HCT116 (cell line): ENCODE measurements around the gene ORM1.

ENCODE experiments used
- EZH2 ChIP-seq: fragments of 200-600 bp; sonication (generic); IDR thresholded peaks from 2 replicates; pipeline ENCODE4 v1.6.1; 2017; ENCODE audit warnings: antibody characterized with exemption, mixed run types
- EZH2phosphoT487 ChIP-seq: fragments of 200-600 bp; IDR thresholded peaks from 2 replicates; pipeline ENCODE4 v1.6.1; 2018; ENCODE audit warnings: antibody characterized with exemption, borderline replicate concordance
- FOSL1 ChIP-seq: IDR thresholded peaks from 2 replicates; pipeline ENCODE4 v1.6.1; 2012; ENCODE audit warnings: low read depth
- JUND ChIP-seq: IDR thresholded peaks from 2 replicates; pipeline ENCODE4 v1.6.1; 2012
- POLR2A ChIP-seq: IDR thresholded peaks from 2 replicates; pipeline ENCODE4 v1.7.0; 2011; ENCODE audit warnings: borderline replicate concordance; ENCODE audit not compliant: insufficient read depth, insufficient read length; ENCODE audit errors: extremely low read depth
- RAD21 ChIP-seq: IDR thresholded peaks from 2 replicates; pipeline ENCODE4 v1.6.1; 2012; ENCODE audit warnings: low read depth, mild to moderate bottlenecking
- REST ChIP-seq: IDR thresholded peaks from 2 replicates; pipeline ENCODE4 v1.6.1; 2012; ENCODE audit warnings: low read depth
- SRF ChIP-seq: IDR thresholded peaks from 2 replicates; pipeline ENCODE4 v1.6.1; 2012; ENCODE audit warnings: low read depth
- TF ChIP-seq, protein P1 (sequence below), 3 experiments: fragments of 200-600 bp in 1 of 3; sonication (generic) in 1 of 3; IDR thresholded peaks in 2 of 3; conservative IDR thresholded peaks in 1 of 3; 2 replicates each; pipeline ENCODE4 v1.5.1; 2012 to 2017; ENCODE audit warnings: low read depth in 2 of 3, low read length in 2 of 3, antibody characterized with exemption in 1 of 3, borderline replicate concordance in 1 of 3, control low read depth in 1 of 3, mild to moderate bottlenecking in 1 of 3, mixed read lengths in 1 of 3, mixed run types in 1 of 3, moderate library complexity in 1 of 3; ENCODE audit not compliant: insufficient read depth in 1 of 3
- TF ChIP-seq, protein P2 (sequence below): IDR thresholded peaks from 2 replicates; pipeline ENCODE4 v1.6.1; 2012

GRCh38 chr9:114338187-114338586 is 15.3 kb downstream of the ORM1 start:
- no peak for TF ChIP-seq FOSL1
- no peak for TF ChIP-seq EZH2phosphoT487
- TF ChIP-seq, protein P1, sequence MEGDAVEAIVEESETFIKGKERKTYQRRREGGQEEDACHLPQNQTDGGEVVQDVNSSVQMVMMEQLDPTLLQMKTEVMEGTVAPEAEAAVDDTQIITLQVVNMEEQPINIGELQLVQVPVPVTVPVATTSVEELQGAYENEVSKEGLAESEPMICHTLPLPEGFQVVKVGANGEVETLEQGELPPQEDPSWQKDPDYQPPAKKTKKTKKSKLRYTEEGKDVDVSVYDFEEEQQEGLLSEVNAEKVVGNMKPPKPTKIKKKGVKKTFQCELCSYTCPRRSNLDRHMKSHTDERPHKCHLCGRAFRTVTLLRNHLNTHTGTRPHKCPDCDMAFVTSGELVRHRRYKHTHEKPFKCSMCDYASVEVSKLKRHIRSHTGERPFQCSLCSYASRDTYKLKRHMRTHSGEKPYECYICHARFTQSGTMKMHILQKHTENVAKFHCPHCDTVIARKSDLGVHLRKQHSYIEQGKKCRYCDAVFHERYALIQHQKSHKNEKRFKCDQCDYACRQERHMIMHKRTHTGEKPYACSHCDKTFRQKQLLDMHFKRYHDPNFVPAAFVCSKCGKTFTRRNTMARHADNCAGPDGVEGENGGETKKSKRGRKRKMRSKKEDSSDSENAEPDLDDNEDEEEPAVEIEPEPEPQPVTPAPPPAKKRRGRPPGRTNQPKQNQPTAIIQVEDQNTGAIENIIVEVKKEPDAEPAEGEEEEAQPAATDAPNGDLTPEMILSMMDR (IDR thresholded peaks at IDR 0.05 in 2 of 3, conservative IDR thresholded peaks at IDR 0.05 in 1 of 3; ENCODE audit: borderline replicate concordance in 1 of 3, insufficient read depth in 1 of 3, low read depth in 2 of 3, low read length in 2 of 3), result no peak
- no peak for TF ChIP-seq RAD21
- TF ChIP-seq POLR2A, result no peak
- TF ChIP-seq EZH2, result no peak
- no peak for TF ChIP-seq REST
- no peak for TF ChIP-seq SRF
- TF ChIP-seq, protein P2, sequence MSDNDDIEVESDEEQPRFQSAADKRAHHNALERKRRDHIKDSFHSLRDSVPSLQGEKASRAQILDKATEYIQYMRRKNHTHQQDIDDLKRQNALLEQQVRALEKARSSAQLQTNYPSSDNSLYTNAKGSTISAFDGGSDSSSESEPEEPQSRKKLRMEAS, result no peak
- no peak for TF ChIP-seq JUND
